Stimulated activated CD8-positive, alpha-beta memory T cell treated with anti-CD3 and anti-CD28 coated beads, Interleukin-7, amount 100 ng/mL, for 48 hours (primary cell): ENCODE measurements around the gene FANCD2OS.
"Not testable (repeated sequence)": the region's sequence is repeated elsewhere in the genome, so short reads cannot be mapped to it uniquely, and the experiment has no call there.

Experiments
- DNase-seq, 2 donors: peaks; one replicate each; pipeline ENCODE4 v3.0.0-alpha.2; 2020; ENCODE audit warnings: low read depth in 1 of 2; ENCODE audit errors: extremely low read depth in 1 of 2

Gene FANCD2OS, protein sequence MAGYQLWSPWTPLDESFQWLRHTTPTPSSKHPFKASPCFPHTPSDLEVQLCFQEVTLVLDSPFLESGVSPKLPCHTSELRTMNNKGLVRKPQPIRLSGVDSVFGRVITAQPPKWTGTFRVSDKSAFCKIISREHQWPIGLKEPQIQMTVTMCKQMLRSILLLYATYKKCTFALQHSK

DNA sequence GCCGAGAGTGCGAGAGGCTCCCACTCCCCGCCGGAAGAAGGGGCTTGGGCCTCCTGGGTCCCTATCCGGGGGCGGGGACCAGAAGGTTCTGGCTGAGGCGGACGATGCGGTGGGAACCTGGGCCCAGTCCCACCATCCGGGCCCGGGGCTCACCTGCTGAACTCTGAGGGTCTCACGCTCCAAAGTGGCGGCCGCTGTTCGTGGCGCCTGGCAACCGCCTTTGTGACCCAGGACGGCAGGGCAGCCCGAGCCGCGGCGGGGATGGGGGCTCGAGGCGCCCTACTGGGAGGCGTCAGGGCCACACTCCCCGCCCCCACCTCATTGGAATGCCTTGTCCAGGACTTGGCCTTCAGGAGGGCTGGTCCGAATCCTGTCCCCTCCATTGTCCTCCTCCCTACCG lies at the start of gene FANCD2OS:
TSS of gene FANCD2OS (minus strand) at position 165 of the 400 bp plus-strand sequence. CDS start 3,481 bp downstream, outside the sequence.
- DNase-seq = no peak

DNA sequence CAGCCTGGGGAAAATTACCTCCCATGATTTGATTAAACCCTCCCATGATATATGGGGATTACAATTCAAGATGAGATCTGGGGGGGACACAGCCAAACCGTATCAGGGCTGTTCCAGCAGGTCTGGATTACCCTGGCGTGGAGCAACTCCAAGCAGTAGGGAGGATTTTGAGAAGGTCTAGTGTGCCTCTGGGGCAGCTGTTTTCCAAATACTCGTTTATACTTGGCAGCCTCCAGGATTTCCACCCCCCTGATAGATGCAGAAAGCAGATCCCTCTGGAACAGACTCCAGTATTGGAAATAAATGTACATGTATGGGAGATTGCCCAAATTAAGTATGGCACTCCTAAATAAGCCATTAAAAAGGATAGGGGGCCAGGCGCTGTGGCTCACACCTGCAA lies 49.0 kb upstream of the FANCD2OS start:
- no peak for DNase-seq

DNA sequence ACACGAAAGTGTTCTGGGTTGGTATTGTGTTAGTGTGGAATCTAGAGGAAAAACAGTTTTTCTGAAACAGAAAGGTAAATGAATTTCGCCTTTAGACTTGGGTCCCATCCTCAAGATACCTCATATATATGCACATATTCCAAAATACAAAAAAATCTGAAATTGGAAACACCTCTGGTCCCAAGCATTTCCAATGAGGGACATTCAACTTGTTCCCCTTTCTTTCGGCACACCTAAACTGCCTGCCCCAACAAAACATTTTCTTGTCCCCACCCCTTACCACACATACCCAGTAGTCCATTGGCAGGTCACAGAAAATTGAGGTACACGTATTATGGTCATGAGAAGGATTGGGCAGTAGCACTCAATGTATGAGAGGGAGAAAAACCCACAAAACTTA lies 47.6 kb upstream of the FANCD2OS start:
- DNase-seq = no peak

DNA sequence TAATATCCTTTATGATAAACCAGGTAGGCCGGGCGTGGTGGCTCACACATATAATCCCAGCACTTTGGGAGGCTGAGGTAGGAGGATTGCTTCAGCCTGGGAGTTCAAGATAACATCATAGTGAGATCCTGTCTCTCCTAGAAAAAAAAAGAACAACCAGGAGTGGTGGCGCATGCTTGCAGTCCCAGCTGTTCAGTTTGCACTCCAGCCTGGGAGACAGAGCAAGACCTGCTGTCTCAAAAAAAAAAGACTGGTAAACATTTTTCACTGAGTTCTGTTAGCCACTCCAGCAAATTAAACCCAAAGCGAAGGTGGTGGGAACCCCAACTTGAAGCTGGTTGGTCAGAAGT lies 47.0 kb upstream of the FANCD2OS start:
- no peak for DNase-seq

DNA sequence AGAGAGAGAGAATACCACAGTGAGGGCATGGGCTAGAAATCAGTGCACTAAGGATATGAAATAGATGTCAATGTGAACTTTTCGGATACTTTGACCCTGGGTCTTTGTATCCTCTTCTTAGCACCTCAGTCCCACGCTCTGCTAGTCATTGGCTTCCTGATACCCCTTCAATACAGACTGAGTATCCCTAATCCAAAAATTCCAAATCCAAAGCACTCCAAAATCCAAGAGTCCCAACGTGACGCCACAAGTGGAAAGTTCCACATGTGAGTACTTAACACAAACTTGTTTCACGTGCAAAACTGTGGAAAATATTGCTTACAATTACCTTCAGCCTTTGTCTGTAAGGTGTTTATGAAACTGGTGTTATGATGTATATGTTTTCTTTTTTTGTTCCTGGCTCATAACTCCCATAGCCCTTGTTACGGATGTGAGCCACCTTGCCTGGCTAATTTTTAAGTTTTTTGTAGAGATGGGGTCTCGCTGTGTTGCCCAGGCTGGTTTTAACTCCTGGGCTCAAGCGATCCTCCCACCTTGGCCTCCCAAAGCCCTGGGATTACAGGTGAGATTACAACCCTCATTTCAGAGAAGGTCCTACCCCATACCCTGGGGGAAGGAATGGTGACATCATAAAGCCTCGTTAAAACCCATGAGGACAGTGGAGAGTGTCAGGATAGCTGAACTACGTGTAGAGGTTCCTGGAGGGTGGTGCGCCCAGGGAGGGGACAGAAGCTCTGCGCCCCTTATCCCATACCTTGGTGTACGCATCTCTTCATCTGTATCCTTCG lies 46.5 kb upstream of the FANCD2OS start:
- no peak for DNase-seq

DNA sequence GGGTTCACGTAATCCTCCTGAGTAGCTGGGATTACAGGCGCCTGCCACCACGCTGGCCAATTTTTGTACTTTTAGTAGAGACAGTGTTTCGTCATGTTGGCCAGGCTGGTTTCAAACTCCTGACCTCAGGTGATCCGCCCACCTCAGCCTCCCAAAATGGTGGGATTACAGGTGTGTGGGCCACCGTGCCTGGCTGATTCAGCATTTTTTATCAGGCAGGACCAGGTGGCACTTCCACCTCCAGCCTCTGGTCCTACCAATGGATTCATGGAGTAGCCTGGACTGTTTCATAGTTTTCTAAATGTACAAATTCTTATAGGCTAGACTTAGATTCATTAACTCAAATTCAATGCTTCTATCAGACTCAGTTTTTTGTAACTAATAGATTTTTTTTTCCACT lies 42.9 kb upstream of the FANCD2OS start:
- no peak for DNase-seq

DNA sequence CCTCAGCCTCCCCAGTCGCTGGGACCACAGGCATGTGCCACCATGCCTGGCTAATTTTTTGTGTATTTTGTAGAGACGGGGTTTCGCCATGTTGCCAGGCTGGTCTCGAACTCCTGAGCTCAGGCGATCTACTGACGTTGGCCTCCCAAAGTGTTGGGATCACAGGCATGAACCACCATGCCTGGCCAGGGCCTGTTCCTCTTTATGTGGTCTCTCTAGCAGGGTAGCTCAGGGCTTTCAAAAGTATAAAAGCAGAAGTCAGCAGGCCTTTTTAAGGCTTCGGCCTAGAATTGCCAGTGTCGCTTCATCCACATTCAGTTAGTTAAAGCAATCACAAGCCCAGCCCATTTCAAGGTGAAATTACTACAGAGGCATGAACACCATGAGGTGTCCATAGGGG lies 41.2 kb upstream of the FANCD2OS start:
- no peak for DNase-seq

DNA sequence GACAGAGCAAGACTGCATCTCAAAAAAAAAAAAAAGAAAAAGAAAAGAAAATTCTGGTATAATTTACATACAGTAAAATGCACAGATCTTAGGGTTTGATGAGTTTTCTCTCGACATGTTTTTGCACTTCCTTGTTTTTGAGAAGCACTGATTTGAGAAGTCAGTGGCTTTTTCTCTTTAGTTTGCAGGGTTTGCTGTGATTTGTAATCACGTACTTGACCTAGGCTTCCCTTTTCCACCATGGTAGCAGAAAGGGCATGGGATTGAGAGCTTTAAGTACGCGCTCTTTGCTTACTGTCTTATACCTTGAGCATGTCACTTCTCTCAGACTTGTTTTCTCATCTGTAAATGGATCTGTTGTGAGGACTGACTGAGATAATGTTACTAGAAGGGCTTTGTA lies 37.6 kb upstream of the FANCD2OS start:
- no peak for DNase-seq

DNA sequence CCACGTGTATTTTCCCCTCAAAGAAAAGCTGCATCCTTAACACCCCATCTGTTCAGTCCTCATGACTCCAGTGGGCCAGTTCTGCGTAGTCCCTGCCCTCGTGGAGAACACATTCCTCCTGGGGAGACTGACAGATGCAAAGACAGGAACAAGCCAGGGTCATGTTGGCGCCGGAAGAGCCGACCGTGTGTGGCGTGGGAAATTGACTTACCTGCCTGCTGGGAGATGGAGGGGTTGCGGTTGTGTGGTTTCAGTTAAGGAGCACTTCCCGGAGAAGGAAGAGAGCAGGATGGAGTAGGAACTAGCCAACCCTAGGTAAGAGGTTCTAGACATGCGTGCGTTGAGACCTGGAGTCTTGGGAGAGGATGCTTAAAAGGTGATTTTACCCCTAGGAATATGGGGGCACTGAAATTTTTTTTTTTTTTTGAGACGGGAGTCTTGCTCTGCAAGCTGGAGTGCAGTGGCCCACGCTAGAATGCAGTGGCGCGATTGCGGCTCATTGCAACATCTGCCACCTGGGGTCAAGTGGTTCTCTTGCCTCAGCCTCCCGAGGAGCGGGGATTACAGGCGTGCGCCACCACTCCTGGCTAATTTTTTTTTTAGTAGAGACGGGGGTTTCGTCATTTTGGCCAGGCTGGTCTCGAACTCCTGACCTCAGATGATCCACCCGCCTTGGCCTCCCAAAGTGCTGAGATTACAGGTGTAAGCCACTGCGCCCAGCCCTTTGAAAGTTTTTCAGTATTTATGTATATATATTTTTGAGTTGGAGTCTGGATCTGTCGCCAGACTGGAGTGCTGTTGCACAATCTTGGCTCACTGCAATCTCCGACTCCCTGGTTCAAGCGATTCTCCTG lies 34.9 kb upstream of the FANCD2OS start:
- no peak for DNase-seq

DNA sequence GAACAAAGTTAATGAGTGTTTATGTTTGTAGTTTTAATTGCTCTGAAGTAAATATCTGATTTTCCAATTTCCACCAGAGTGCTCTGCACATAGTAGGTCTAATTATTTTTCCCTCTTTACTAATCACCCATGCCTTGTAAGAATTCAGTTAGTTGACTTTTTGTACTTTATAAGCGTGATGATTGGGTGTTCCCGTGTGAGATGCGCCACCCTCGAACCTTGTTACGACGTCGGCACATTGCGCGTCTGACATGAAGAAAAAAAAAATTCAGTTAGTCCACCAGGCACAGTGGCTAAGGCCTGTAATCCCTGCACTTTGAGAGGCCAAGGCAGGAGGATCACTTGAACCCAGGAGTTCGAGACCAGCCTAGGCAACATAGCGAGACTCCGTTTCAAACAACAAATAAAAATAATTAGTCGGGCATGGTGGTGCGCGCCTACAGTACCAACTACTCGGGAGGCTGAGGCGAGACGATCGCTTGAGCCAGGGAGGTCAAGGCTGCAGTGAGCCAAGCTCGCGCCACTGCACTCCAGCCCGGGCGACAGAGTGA lies 33.0 kb upstream of the FANCD2OS start:
- no peak for DNase-seq

DNA sequence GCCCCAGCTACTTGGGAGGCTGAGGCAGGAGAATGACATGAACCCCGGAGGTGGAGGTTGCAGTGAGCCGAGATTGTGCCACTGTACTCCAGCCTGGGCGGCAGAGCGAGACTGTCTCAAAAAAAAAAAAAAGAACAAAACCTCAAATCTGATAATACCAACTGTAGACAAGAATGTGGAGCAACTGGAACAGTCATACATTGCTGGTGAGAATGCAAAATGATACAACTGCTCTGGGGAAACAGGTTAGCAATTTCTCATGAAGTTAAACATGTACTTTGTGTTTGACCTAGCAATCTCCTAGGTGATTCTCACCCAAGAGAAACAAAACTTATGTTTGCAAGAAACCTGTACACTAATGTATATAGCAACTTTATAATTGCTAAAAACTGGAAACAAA lies 29.1 kb upstream of the FANCD2OS start:
- no peak for DNase-seq

DNA sequence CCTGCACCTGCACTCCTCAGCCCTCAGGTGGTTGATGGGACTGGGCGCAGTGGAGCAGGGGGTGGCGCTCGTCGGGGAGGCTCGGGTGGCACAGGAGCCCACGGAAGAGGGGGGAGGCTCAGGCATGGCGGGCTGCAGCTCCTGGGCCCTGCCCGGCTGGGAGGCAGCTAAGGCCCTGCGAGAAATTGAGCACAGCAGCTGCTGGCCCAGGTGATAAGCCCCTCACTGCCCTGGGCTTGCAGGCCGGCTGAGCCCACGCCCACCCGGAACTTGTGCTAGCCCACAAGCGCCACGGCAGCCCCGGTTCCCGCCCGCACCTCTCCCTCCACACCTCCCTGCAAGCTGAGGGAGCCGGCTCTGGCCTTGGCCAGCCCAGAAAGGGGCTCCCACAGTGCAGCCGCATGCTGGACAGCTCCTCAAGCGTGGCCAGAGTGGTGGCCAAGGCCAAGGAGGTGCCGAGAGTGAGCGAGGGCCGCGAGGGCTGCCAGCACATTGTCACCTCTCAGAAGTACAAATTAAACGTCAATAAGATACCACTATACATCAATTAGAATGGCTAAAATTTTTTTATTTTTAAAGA lies 28.5 kb upstream of the FANCD2OS start:
- DNase-seq = no peak

DNA sequence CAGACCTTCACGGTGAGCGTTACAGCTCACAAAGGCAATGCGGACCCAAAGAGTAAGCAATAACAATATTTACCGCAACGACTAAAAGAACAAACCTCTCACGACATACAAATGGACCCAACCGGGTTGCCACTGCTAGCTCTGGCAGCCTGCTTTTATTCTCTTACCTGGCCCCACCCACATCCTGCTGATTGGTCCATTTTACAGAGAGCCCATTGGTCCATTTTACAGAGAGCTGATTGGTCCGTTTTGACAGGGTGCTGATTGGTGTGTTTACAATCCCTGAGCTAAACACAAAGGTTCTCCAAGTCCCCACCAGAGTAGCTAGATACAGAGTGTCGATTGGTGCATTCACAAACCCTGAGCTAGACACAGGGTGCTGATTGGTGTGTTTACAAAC lies 27.8 kb upstream of the FANCD2OS start:
- DNase-seq = not testable (repeated sequence)

DNA sequence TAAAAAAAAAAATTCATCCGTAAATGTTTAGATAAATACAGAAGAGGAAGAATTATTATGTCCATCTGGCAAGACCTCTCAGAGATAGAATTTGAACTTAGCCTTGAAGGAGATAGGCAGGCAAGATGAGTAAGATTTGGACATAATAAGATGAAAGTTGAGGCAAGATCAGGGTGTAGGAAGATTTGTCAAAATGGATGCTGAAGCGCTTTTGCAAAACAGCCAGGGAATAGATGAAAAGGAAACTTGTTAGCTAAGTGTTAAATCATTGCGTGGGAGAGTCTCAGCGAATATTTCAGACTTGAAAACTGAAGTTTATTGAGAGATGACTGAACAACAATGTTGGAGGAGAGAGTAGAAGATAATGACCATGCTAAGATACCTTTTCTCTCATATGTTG lies 14.7 kb upstream of the FANCD2OS start:
- DNase-seq = no peak

DNA sequence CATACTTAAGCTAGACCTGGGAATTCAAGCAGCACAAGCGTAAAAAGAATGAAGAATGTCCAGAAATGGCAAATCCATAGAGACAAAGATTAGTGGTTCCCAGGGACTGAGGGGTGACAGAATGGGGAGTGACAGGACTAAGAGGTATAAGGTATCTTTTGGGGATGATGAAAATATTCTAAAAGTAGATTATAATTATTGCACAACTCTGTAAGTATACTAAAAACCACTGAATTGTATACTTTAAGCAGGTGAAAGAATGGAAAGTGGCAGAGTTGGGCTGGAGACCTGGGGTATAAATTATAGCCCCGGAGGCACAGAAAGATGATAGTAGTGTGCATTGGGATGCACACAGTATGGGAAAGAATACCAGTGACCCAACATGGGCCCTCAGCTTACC lies 13.0 kb upstream of the FANCD2OS start:
- no peak for DNase-seq

DNA sequence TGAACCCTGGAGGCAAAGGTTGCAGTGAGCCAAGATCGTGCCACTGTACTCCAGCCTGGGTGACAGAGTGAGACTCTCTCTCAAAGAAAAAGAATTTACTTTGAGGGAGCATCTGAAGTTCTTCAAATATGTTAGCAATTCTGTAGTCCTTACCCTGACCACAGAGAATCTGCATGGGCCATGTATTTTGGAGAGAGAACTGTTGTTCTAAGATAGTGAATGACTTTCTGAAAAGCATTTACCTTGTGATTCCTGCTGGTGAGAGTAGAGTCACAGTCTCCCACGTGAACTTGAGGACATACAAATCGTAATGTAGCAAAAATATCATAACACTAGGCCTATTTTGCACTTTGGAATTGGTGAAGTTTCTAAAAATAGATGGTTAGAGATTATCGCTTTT lies 11.3 kb upstream of the FANCD2OS start:
- no peak for DNase-seq

DNA sequence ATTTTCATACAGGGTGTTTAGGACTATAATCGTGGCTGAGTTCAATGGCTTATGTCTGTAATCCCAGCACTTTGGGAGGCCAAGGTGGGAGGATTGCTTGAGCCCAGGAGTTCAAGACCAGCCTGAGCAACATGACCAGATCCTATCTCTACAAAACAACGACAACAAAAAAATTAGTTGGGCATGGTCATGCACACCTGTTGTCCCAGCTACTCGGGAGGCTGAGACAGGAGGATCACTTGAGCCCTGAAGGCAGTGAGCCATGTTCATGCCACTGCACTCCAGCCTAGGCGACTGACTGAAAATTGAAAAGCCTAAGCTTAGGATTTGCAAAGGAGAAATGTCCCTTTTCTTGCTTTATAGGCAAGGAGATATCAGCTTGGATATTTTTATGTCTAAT lies 8.9 kb upstream of the FANCD2OS start:
- DNase-seq = no peak

DNA sequence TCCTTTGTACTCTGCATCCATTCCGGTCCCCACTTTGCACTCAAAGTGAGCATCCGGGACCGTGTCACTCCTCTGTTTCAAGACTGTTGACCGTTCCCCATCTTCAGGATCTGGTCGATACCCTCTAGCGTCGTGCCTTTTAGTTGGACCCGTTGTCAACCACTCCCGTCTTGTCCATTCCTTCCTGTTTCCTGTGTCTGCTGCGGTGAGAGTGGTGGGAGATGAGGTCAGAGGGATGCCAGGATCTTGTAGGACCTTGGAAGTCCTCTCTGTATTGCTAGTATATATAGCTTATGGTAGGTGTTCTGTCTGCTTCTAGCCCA lies 8.0 kb upstream of the FANCD2OS start:
- no peak for DNase-seq

DNA sequence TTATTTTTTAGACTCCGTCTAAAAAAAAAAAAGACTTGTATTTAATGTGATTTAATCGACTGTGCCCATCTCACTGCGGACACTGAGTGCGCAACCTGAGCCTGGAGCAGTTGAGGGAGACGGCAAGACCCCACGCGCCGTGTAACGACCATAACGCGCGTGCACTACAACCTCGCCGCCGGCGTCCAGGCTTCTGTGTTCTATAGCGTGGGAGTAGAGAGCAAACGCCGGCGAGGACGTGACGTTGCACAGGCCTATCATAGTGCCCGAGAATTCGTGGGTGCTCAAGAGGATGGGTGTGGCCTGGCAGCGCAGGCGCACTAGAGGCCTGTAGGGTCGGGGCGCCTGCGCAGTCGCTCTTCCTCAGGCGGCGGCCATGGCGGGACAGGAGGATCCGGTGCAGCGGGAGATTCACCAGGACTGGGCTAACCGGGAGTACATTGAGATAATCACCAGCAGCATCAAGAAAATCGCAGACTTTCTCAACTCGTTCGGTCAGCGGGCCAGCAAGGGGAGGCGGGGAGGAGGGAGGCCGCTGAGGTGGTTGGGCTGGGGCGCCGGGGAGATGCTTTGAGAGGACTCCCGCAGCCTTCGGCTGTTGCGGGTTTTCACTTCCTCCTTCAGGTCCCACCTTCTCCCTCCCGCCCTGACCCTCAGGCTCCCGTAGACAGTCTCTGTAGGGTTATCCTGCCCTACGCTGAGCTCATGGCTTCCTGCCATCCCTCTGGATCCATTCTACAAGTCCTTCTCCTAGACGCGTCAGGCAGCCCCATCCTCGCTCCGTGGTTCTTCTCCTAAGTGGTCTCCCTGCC lies 7.5 kb upstream of the FANCD2OS start, which contains the start of gene BRK1:
TSS of gene BRK1 (plus strand) at position 350 of the 812 bp plus-strand sequence. CDS start at position 377, 27 bp downstream.
- DNase-seq = peak; percentile 87 to 96

DNA sequence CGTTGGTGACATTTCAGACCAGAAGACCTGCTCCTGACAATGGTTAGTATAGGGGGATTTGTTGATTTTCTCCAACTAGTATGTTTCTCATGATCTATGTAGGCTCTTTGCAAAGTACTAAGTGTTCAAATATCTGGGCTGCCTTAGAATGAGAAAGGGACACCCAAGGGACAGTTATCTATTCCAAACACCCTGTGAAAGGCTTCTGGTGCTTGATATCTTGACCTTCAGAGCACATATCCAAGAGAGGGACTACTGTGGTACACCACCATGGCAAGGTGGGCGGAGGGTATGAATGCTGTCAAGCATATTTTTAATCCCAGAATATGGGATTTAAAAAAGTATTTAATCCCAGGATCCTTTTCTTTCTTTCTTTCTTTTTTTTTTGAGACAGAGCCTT lies 1.1 kb downstream of the FANCD2OS start:
- DNase-seq = no peak
